Measurements from ENCODE around the gene EBPL. TPM values are rescaled to one million over a fixed set of nuclear protein-coding genes. Genes with fewer than 3 reads are reported as not detected.

Gene EBPL
- total RNA-seq, 2 donors from 2014 or later: 30.7 to 72.1 TPM

- H3K4me1 ChIP-seq: no peaks in the 10 kb centered on the region
- intact Hi-C loops (cut with DNase I): loop anchor here (5.0 kb wide), 1 partner anchor 180 kb away; no protein-coding TSS in a partner anchor
These were observed 23.5 kb downstream of the EBPL start for GRCh38 chr13:49667773-49668172.

GRCh38 chr13:49664606-49665005 lies 26.7 kb downstream of the EBPL start:
- no peak for DNase-seq
- Histone ChIP-seq H3K4me1 (no peaks in the 10 kb centered on the region), H3K27me3 (no peaks in the 10 kb centered on the region), H3K27ac (no peak overlapping the region), H3K9me3 (no peaks in the 10 kb centered on the region), H3K4me3 (no peak overlapping the region), H3K36me3 (replicated peaks in 1 of 2; ENCODE audit: insufficient read depth in 1 of 2, low read depth in 2 of 2) (peaks cover 0 to 9% of the 10 kb centered on the region in 2 donors)
- TF ChIP-seq CTCF (IDR thresholded peaks at IDR 0.05) (no peak), POLR2A (IDR thresholded peaks at IDR 0.05) (no peak)
- intact Hi-C loops (cut with DNase I): loop anchor here (5.0 kb wide), 1 partner anchor 183 kb away; no protein-coding TSS in a partner anchor
- ATAC-seq: no peak
- 81 to 82% methylated on average over 4 of the region's 4 CpGs for WGBS, 2 donors

More at GRCh38 chr13:49667773-49668172, 23.5 kb downstream of the EBPL start:
- H3K9me3 ChIP-seq: no peaks in the 10 kb centered on the region
- no peak for DNase-seq
- no peak overlapping the region for H3K27ac ChIP-seq
- TF ChIP-seq CTCF (IDR thresholded peaks at IDR 0.05) (no peak), POLR2A (IDR thresholded peaks at IDR 0.05) (no peak)
- peaks cover 0 to 7% of the 10 kb centered on the region in 2 donors for H3K36me3 ChIP-seq (replicated peaks in 1 of 2; ENCODE audit: insufficient read depth in 1 of 2, low read depth in 2 of 2)
- 69 to 78% methylated on average over 2 of the region's 2 CpGs for WGBS, 2 donors
- no peak for ATAC-seq
- no peak overlapping the region for H3K4me3 ChIP-seq
- H3K27me3 ChIP-seq: no peaks in the 10 kb centered on the region

GRCh38 chr13:49657241-49657641 lies 34.0 kb downstream of the EBPL start:
- Histone ChIP-seq H3K4me1 (no peaks in the 10 kb centered on the region), H3K27me3 (no peaks in the 10 kb centered on the region), H3K36me3 (replicated peaks in 1 of 2; ENCODE audit: insufficient read depth in 1 of 2, low read depth in 2 of 2) (peaks cover 0 to 2% of the 10 kb centered on the region in 2 donors), H3K9me3 (no peaks in the 10 kb centered on the region), H3K27ac (no peak overlapping the region), H3K4me3 (no peak overlapping the region)
- intact Hi-C loops (cut with DNase I): no loop called here
- no peak for ATAC-seq
- TF ChIP-seq CTCF (IDR thresholded peaks at IDR 0.05): no peak
- no peak for TF ChIP-seq POLR2A (IDR thresholded peaks at IDR 0.05)
- DNase-seq: no peak
- WGBS, 2 donors: 90 to 91% methylated on average over 8 to 9 of the region's 9 CpGs

GRCh38 chr13:49655906-49656305 lies 35.4 kb downstream of the EBPL start:
- TF ChIP-seq CTCF (IDR thresholded peaks at IDR 0.05) (no peak), POLR2A (IDR thresholded peaks at IDR 0.05) (no peak)
- H3K4me3 ChIP-seq: no peak overlapping the region
- WGBS, 2 donors: 78 to 84% methylated on average over 3 of the region's 3 CpGs

GRCh38 chr13:49654011-49654410 lies 37.3 kb downstream of the EBPL start:
- no peak overlapping the region for H3K4me3 ChIP-seq
- ATAC-seq (no peak), DNase-seq (no peak)
- TF ChIP-seq POLR2A (IDR thresholded peaks at IDR 0.05) (no peak), CTCF (IDR thresholded peaks at IDR 0.05) (no peak)
- no peaks in the 10 kb centered on the region for H3K36me3 ChIP-seq (replicated peaks in 1 of 2; ENCODE audit: insufficient read depth in 1 of 2, low read depth in 2 of 2)
- H3K27ac ChIP-seq: no peak overlapping the region
- intact Hi-C loops (cut with DNase I): no loop called here
- H3K27me3 ChIP-seq: no peaks in the 10 kb centered on the region
- no peaks in the 10 kb centered on the region for H3K9me3 ChIP-seq
- 77 to 89% methylated on average over 3 of the region's 3 CpGs for WGBS, 2 donors
- no peaks in the 10 kb centered on the region for H3K4me1 ChIP-seq

More at GRCh38 chr13:49655906-49656305, 35.4 kb downstream of the EBPL start:
- Histone ChIP-seq H3K9me3 (no peaks in the 10 kb centered on the region), H3K36me3 (replicated peaks in 1 of 2; ENCODE audit: insufficient read depth in 1 of 2, low read depth in 2 of 2) (peaks cover 0 to 2% of the 10 kb centered on the region in 2 donors), H3K27me3 (no peaks in the 10 kb centered on the region), H3K4me1 (no peaks in the 10 kb centered on the region), H3K27ac (no peak overlapping the region)
- DNase-seq (no peak), ATAC-seq (no peak)
- intact Hi-C loops (cut with DNase I): no loop called here
